DMS 273 (cell line): ENCODE data around the gene WDR44.

Experiments
- DNase-seq: peaks from one replicate; lab custom pipeline; 2025; ENCODE audit not compliant: unreplicated experiment; lab: John Stamatoyannopoulos, UW

WDR44 gene

GRCh38 chrX:118355225-118355920 lies 9.5 kb downstream of the WDR44 start:
- no peak for DNase-seq

- DNase-seq, result no peak
These were observed 10.3 kb downstream of the WDR44 start for GRCh38 chrX:118356154-118356701.

GRCh38 chrX:118360429-118361125 lies 14.7 kb downstream of the WDR44 start:
- DNase-seq, result no peak

GRCh38 chrX:118364261-118364660 lies 18.4 kb downstream of the WDR44 start:
- DNase-seq, result no peak

- DNase-seq, result no peak
These were observed 21.4 kb downstream of the WDR44 start for GRCh38 chrX:118367338-118367737.

- no peak for DNase-seq
These were observed 22.5 kb downstream of the WDR44 start for GRCh38 chrX:118368398-118368797.

GRCh38 chrX:118370921-118371624 lies 25.2 kb downstream of the WDR44 start:
- DNase-seq, result no peak

GRCh38 chrX:118373538-118373937 lies 27.6 kb downstream of the WDR44 start:
- peak; percentile 7 for DNase-seq

- no peak for DNase-seq
These were observed 37.2 kb downstream of the WDR44 start for GRCh38 chrX:118383120-118383519.

- DNase-seq, result no peak
These were observed 46.8 kb downstream of the WDR44 start for GRCh38 chrX:118392716-118393115.

GRCh38 chrX:118396113-118396512 lies 50.2 kb downstream of the WDR44 start:
- DNase-seq, result no peak

- no peak for DNase-seq
These were observed 72.9 kb downstream of the WDR44 start for GRCh38 chrX:118418811-118419251.

GRCh38 chrX:118420462-118420861 lies 74.6 kb downstream of the WDR44 start:
- DNase-seq, result peak; percentile 7

- DNase-seq, result no peak
These were observed 77.7 kb downstream of the WDR44 start for GRCh38 chrX:118423558-118423957.

- DNase-seq, result no peak
These were observed 86.9 kb downstream of the WDR44 start for GRCh38 chrX:118432799-118433198.

GRCh38 chrX:118437283-118437682 lies 91.4 kb downstream of the WDR44 start:
- DNase-seq, result no peak

GRCh38 chrX:118448273-118448783 lies 102.4 kb downstream of the WDR44 start:
- DNase-seq, result peak; percentile 8

- DNase-seq, result no peak
These were observed 109.1 kb downstream of the WDR44 start for GRCh38 chrX:118455013-118455412.

GRCh38 chrX:118459494-118459893 lies 113.6 kb downstream of the WDR44 start:
- DNase-seq, result peak; percentile 70

GRCh38 chrX:118464501-118464900 lies 118.6 kb downstream of the WDR44 start:
- DNase-seq, result no peak

- DNase-seq, result no peak
These were observed 122.2 kb downstream of the WDR44 start for GRCh38 chrX:118468122-118468521.
